Esophagus squamous epithelium (tissue), 5 donors: ENCODE results near the gene ZNF350. TPM values are rescaled to one million over a fixed set of nuclear protein-coding genes. Genes with fewer than 3 reads are reported as not detected.
"Not testable (repeated sequence)": the region's sequence is repeated elsewhere in the genome, so short reads cannot be mapped to it uniquely, and the experiment has no call there.

Experiments used
- DNase-seq: peaks from one replicate; lab custom pipeline; 2025; lab: John Stamatoyannopoulos, UW
- H3K27ac ChIP-seq, 4 donors: fragments of 200-600 bp; sonication (generic); one replicate each; pipeline ENCODE4 v1.5.1; 2016 to 2019; ENCODE audit warnings: mild to moderate bottlenecking in 1 of 4
- H3K27me3 ChIP-seq, 4 donors: fragments of 200-600 bp; sonication (generic); 1 replicate in 3 of 4; 2 replicates in 1 of 4; pipeline versions ENCODE4 v1.5.1 to v1.6.0; 2017 to 2021; ENCODE audit warnings: antibody characterized with exemption in 1 of 4
- H3K36me3 ChIP-seq, 3 donors: fragments of 200-600 bp; sonication (generic); one replicate each; pipeline ENCODE4 v1.5.1; 2016 to 2019
- H3K4me1 ChIP-seq, 3 donors: fragments of 200-600 bp; sonication (generic); one replicate each; pipeline ENCODE4 v1.5.1; 2017 to 2019
- H3K4me3 ChIP-seq, 4 donors: fragments of 200-600 bp; sonication (generic); 1 replicate in 3 of 4; 2 replicates in 1 of 4; pipeline ENCODE4 v1.5.1; 2016 to 2019; ENCODE audit warnings: mild to moderate bottlenecking in 2 of 4, moderate library complexity in 1 of 4
- H3K9me3 ChIP-seq, 3 donors: fragments of 200-600 bp; sonication (generic); one replicate each; pipeline ENCODE4 v1.5.1; 2016 to 2019
- POLR2A ChIP-seq, 4 donors: fragments of 450-650 bp; IDR thresholded peaks; one replicate each; pipeline ENCODE4 v1.6.1; 2017; ENCODE audit warnings: antibody characterized with exemption in 4 of 4, mild to moderate bottlenecking in 4 of 4, moderate library complexity in 3 of 4
- WGBS, 2 donors: methylation state at CpG; one replicate each; pipeline ENCODE4 v1.1.5; 2018; 5-methylcytosine and 5-hydroxymethylcytosine counted together
- intact Hi-C: fragments of 100-400 bp; cut with DNase I; formaldehyde crosslinking; loops from one replicate; pipeline ENCODE4 v1.15.0; 2022
- total RNA-seq, 4 donors: library from RNA; depleted of rRNA; stranded (reverse); fragments of >200 nt; gene quantifications; one replicate each; pipeline ENCODE4 v1.1.0, GENCODE V29; 2016
- TF ChIP-seq, protein P1 (sequence below), 6 experiments: fragments of 450-650 bp in 4 of 6; fragments of 200-600 bp in 2 of 6; sonication (generic) in 2 of 6; IDR thresholded peaks; one replicate each; pipeline ENCODE4 v1.5.1; 2016 to 2019; ENCODE audit warnings: antibody characterized with exemption in 6 of 6, mild to moderate bottlenecking in 4 of 6, moderate library complexity in 4 of 6
- donor health status: DM: yes; HTN: yes; CAD: no.

The ZNF350 gene
- total RNA-seq, 4 donors from 2014 or later = 2.9 to 12.6 (median 6.6) TPM

DNA sequence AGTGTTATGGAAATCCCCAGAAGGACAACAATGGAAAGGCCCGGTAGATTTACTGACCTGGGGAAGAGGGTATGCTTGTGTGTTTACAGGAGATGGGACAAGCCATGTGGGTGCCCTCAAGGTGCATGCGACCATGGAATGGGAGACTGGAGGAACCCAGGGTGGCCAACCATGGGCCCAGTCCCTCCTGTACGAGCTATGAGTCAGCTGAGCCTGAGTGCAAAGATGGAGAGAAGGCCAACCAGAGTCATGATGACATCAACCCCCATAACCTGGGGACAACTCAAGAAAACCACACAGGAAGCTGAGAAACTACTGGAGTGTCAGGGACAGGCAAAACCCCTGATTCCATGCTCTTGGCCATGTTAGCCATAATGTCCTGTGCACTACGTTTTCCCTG lies 7.8 kb downstream of the ZNF350 start:
- Histone ChIP-seq H3K27ac (no peak overlapping the region), H3K4me1 (no peaks in the 10 kb centered on the region), H3K4me3 (no peak overlapping the region), H3K36me3 (peaks cover under 1 to 98% (median 13%) of the 10 kb centered on the region in 3 donors), H3K9me3 (peaks cover 0 to 100% (median 76%) of the 10 kb centered on the region in 3 donors), H3K27me3 (no peaks in the 10 kb centered on the region)
- no peak for DNase-seq
- intact Hi-C loops = no loop called here
- TF ChIP-seq, protein P1, sequence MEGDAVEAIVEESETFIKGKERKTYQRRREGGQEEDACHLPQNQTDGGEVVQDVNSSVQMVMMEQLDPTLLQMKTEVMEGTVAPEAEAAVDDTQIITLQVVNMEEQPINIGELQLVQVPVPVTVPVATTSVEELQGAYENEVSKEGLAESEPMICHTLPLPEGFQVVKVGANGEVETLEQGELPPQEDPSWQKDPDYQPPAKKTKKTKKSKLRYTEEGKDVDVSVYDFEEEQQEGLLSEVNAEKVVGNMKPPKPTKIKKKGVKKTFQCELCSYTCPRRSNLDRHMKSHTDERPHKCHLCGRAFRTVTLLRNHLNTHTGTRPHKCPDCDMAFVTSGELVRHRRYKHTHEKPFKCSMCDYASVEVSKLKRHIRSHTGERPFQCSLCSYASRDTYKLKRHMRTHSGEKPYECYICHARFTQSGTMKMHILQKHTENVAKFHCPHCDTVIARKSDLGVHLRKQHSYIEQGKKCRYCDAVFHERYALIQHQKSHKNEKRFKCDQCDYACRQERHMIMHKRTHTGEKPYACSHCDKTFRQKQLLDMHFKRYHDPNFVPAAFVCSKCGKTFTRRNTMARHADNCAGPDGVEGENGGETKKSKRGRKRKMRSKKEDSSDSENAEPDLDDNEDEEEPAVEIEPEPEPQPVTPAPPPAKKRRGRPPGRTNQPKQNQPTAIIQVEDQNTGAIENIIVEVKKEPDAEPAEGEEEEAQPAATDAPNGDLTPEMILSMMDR (IDR thresholded peaks at IDR 0.05) = no peak
- TF ChIP-seq POLR2A (IDR thresholded peaks at IDR 0.05) = no peak
- 86 to 98% methylated on average over 4 of the region's 4 CpGs for WGBS, 2 donors

DNA sequence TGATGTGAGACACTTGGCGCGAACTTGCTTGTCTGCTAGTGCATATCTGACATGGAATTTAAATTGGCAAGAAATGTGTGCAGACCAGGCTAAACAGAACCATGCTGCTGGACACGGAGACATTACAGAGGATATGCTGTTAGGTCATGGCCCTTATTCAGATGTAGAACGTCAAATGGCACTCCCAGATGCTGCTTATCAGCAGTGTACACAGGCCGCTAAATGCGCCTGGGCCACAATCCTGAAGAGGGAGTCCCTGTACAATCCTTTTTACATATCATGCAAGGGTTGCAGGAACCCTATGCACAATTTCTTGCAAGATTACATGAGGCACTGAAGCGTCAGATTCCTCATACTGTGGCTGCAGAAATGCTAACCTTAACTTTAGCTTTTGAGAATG lies 9.3 kb downstream of the ZNF350 start:
- Histone ChIP-seq H3K4me3 (no peak overlapping the region), H3K9me3 (peaks cover 8 to 100% (median 87%) of the 10 kb centered on the region in 3 donors), H3K27me3 (no peaks in the 10 kb centered on the region), H3K27ac (no peak overlapping the region), H3K36me3 (peaks cover 15 to 98% (median 22%) of the 10 kb centered on the region in 3 donors), H3K4me1 (no peaks in the 10 kb centered on the region)
- WGBS, 2 donors = 84 to 93% methylated on average over 7 of the region's 7 CpGs
- intact Hi-C loops = no loop called here
- DNase-seq = no peak
- TF ChIP-seq POLR2A (IDR thresholded peaks at IDR 0.05) = no peak
- TF ChIP-seq, protein P1 (IDR thresholded peaks at IDR 0.05) = no peak

DNA sequence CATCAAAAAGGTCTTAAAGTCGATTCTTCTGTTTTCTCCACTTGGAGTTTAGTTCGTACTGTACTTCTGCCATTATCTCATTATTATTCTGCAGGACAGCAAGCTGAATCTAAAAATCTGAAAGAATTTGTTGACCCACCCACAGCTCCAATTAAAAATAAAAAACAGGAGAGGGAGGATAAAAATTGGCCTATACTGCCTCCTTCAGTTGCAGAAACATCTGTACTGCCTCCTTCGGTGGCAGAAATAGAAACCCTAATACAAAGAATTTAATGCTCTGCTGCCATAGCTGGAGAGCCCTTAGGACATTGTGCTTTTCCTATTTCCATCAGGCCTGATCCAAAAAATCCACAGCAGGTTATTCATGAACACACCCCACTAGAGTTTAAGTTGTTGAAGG lies 9.8 kb downstream of the ZNF350 start:
- 91 to 92% methylated on average over 3 of the region's 3 CpGs for WGBS, 2 donors
- Histone ChIP-seq H3K36me3 (peaks cover 15 to 98% (median 24%) of the 10 kb centered on the region in 3 donors), H3K9me3 (peaks cover 8 to 100% (median 92%) of the 10 kb centered on the region in 3 donors), H3K27me3 (no peaks in the 10 kb centered on the region), H3K4me1 (no peaks in the 10 kb centered on the region), H3K4me3 (no peak overlapping the region), H3K27ac (no peak overlapping the region)
- no peak for DNase-seq
- TF ChIP-seq, protein P1 (IDR thresholded peaks at IDR 0.05) = no peak
- no peak for TF ChIP-seq POLR2A (IDR thresholded peaks at IDR 0.05)
- intact Hi-C loops = no loop called here

DNA sequence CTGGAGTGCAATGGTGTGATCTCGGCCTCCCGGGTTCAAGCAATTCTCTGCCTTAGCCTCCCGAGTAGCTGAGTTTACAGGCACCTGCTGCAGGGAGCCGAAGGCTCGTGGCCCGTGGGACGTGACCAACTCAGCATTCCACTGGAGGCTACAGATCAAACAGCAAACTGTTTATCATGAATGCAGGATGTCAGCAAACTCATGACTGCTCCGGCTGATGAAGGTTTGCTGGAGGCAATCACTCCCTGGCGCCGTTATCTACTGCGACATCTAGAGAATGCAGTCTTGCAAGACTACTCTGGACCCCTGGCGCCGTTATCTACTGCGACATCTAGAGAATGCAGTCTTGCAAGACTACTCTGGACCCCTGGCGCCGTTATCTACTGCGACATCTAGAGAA lies 10.9 kb downstream of the ZNF350 start:
- H3K4me1 ChIP-seq, H3K4me3 ChIP-seq, DNase-seq, intact Hi-C loops, H3K27ac ChIP-seq, H3K27me3 ChIP-seq: not testable (repeated sequence)
- Histone ChIP-seq H3K9me3 (peaks cover 8 to 100% (median 95%) of the 10 kb centered on the region in 3 donors), H3K36me3 (peaks cover 24 to 98% (median 28%) of the 10 kb centered on the region in 3 donors)
- 94 to 97% methylated on average over 14 of the region's 17 CpGs for WGBS, 2 donors

DNA sequence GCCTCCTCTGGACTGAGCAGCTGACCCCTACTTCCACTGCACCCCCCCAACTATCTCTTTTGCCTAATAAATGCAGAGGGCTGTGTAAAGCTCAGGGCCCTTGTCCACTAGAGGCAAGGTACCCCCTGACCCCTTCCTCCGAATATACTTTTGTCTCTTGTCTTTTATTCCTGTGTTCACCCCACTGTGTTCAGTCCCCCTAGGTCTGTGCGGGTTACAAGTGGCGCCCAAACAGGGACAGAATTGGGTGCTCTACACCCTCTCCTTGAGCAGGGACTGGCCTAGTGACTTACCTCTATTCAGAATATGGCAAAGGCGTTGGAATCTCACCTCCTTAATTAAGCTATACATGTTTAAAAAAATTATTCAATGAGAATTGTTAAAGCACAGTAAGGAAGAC lies 15.0 kb downstream of the ZNF350 start:
- no peak for DNase-seq
- H3K4me3 ChIP-seq = peak overlapping the region in 1 of 4 donors; percentile 28
- no peak for TF ChIP-seq POLR2A (IDR thresholded peaks at IDR 0.05)
- TF ChIP-seq, protein P1 (IDR thresholded peaks at IDR 0.05) = no peak
- H3K27ac ChIP-seq = no peak overlapping the region
- no peaks in the 10 kb centered on the region for H3K4me1 ChIP-seq
- H3K9me3 ChIP-seq = peaks cover 11 to 100% (median 99%) of the 10 kb centered on the region in 3 donors
- whole genome bisulfite sequencing, 2 donors = 86 to 97% methylated on average over 4 of the region's 4 CpGs
- intact Hi-C loops = no loop called here
- peaks cover 47 to 100% (median 49%) of the 10 kb centered on the region in 3 donors for H3K36me3 ChIP-seq
- H3K27me3 ChIP-seq = no peaks in the 10 kb centered on the region

DNA sequence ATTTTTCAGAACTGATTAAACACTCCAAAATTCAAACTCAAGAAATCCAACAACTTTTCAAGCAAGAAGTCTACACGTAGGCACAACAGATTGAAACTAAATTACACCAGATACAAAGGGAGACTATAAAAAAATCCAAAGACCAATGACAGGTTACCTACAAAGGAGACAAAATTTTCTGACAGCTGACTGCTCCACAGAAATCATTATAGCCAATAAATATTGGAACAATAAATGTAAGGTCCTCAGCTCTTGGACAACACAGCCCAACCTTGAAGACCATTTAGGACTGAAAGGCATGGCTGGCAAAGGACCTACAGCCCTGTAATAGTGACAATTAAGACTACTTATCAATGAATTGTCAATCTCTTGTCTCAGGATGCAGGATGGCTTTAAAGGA lies 15.9 kb downstream of the ZNF350 start:
- WGBS, 2 donors = 85 to 100% methylated on average over 1 of the region's 1 CpG

More for the DNA sequence above, 15.9 kb downstream of the ZNF350 start:
- Histone ChIP-seq H3K36me3 (peaks cover 56 to 100% (median 58%) of the 10 kb centered on the region in 3 donors), H3K27me3 (no peaks in the 10 kb centered on the region), H3K9me3 (peaks cover 16 to 100% (median 100%) of the 10 kb centered on the region in 3 donors), H3K4me1 (no peaks in the 10 kb centered on the region), H3K27ac (no peak overlapping the region), H3K4me3 (peak overlapping the region in 1 of 4 donors; percentile 28)
- no peak for TF ChIP-seq POLR2A (IDR thresholded peaks at IDR 0.05)
- TF ChIP-seq, protein P1 (IDR thresholded peaks at IDR 0.05) = no peak
- DNase-seq = no peak
- intact Hi-C loops = no loop called here
